ENCODE measurements around the gene SLC12A5.
"Not testable (repeated sequence)": the region's sequence is repeated elsewhere in the genome, so short reads cannot be mapped to it uniquely, and the experiment has no call there.

Gene SLC12A5

DNA sequence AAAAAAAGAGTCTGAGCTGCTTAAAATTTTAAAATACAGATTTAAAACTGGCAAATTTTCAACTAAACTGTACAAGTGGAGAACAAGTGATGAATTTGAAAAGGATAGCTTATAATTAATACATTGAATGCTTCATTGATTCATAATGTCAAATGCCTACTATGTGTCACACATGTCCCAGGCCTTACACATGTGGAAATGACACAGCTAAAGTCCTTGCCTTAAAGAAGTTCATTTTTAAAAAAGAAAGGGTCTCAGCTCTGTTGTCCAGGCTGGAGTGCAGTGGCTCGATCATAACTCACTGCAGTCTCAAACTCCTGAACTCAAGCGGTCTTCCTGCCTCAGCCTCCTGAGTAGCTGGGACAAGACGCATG lies 55.8 kb downstream of the SLC12A5 start:
- DNase-seq = no peak

DNA sequence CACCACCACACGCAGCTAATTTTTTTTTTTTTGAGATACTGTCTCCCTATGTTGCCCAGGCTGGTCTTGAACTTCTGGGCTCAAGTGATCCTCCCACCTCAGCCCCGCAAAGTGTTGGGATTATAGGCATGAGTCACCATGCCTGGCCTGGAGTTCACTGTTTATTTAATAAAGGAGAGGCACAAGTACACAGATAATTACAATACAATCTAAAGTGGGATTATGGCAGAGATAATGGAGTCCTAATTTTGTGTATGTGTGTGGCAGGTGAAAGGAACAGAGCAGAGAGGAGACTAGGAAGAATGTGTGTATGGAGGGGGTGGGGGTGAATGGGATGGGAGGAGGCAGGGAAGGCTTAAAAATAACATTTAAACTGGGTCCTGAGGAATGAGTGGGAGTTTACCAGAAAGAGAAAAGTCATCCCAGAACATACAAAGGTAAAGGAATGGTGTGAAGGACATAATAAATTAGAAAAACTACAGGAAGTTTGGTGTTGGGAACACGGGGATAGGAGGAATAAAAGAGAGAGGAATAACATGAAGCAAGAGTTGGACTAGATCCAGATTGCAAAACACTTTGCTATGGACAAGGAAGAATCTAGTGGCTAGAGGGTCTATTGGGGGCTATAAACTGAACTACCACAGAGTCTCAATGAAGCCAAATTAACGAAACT lies 56.3 kb downstream of the SLC12A5 start:
- DNase-seq = no peak

DNA sequence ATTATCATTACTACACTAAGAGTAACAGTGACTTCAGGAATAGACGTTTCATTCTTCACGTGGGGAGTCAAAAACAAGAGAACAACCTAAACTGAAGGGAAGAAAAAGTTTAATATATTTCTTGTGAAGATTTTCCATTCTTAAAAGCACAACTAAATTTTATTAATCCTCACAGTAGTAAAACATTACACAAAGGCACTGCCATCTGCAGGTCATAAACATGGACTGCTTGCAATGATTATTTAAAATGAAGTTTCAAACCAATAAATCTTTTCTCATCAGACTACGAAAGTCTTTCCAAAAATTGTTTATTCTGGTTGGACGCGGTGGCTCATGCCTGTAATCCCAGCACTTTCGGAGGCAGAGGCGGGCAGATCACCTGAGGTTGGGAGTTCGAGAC lies 58.1 kb downstream of the SLC12A5 start:
- DNase-seq = no peak

DNA sequence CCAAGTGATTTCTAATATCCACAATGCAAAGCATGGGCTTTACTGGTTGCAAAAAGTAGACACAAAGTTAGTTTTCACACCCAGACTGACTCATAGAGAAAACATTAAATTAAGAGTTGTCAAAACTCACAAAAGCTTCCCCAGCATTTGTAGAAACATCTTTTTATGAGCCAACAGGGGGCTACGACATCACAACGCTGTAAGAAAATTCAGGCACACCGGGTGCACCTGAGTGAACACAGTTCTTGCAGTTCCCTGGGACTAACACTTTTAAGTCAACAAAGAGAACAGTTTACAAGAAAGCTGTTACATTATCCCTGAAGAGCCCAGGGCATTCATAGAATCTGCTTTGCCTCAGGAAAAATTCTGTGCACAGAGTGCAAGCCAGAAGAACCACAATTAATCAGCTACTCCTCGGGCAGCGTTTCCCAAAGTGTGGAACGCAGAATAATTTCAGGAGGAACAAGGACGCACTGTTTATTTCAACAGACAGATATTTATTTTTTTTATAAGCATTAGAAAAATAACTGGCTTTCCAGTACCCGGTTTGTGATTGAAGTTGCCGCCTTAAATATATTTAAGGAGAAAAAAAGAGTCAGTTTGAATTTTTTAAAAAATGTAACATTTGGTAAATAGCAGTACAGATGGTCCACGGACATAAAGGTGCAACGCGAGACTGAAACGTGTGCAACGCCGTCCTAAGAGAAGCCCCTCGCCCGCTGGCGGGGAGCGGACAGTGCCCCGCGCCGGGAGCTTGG lies 59.6 kb downstream of the SLC12A5 start:
- DNase-seq = no peak

DNA sequence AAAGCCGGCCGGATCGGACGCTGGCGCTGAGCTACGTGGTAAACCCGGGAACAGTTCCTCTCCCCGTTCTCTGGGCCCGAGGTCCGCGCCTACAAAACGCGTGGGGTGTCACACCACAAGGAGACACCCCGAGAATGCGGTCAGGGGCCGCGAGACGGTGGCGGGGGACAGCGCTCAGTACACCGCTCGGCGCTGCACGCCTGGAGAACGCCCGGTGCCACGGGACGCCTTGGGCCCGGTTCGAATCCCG lies 60.1 kb downstream of the SLC12A5 start:
- DNase-seq = no peak

DNA sequence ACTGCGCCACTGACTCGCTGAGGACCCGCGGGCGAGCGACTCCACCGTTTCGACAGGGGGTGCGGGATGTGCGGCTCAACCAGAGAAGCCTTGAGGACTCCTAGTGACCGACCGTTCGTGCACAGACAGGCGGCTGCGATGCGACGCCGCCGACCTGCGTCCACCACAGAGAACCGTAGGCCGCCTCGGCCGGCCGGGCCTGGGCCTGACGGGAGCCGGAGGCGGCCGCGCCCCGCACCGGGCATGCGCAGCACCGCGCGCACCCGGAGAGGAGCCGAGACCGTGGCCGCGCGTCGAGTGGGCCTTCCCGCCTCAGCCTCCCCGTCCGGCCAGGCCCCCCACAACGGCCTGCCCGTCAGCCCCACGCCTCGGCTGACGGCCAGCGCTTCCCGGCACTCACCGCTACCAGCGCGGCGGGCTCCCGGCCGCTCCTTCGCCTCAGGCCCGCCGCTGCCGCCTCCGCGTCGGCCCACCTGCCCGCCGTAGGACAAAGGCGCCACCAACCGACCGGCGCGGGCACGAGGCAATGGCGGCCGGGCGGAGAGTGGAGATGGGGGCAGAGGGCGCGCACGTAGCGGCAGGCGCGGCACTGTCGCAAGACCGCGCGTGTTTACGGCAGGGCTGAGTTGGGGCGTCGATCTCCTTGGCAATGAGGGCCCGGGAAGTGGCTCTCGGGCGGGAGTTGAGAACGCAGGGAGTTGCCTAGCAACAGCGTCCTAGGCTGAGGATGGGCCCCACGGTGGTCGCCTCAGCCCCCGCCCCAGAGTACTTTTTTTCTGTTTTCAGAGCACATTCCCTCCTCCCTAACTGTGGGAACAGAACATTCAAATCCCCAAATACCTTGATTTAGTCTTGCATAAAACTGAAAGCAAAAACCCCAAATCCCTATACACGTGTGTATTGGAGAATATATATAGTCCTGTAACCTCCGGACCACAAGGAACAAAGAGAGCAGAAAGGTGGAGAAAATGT lies 60.7 kb downstream of the SLC12A5 start, which contains the start of gene NCOA5:
Gene NCOA5, minus strand, starts transcription at position 546 of the 972 bp plus-strand sequence. CDS start 10,538 bp downstream, outside the sequence.
- DNase-seq = peak; percentile 85

DNA sequence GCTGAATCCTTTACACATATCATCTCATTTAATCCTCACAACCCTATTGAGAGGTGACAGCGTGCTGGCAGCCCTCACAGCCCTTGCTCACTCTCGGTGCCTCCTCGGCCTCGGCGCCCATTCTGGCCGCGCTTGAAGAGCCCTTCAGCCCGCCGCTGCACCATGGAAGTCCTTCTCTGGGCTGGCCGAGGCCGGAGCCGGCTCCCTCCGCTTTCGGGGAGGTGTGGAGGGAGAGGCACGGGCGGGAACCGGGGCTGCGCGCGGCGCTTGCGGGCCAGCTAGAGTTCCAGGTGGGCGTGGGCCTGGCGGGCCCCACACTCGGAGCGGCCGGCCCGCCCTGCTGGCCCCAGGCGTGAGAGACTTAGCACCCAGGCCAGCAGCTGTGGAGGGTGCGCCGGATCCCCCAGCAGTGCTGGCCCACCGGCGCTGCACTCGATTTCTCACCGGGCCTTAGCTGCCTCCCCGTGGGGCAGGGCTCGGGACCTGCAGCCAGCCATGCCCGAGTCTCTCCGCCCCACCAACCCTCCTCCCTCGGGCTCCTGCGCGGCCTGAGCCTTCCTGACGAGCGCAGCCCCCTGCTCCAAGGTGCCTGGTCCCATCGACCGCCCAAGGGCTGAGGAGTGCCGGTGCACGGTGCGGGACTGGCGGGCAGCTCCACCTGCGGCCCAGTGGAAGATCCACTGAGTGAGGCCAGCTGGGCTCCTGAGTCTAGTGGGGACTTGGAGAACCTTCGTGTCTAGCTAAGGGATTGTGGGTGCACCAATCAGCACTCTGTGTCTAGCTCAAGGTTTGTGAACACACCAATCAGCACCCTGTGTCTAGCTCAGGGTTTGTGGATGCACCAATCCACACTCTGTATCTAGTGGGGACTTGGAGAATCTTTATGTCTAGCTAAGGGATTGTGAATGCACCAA lies 62.9 kb downstream of the SLC12A5 start:
- not testable (repeated sequence) for DNase-seq

DNA sequence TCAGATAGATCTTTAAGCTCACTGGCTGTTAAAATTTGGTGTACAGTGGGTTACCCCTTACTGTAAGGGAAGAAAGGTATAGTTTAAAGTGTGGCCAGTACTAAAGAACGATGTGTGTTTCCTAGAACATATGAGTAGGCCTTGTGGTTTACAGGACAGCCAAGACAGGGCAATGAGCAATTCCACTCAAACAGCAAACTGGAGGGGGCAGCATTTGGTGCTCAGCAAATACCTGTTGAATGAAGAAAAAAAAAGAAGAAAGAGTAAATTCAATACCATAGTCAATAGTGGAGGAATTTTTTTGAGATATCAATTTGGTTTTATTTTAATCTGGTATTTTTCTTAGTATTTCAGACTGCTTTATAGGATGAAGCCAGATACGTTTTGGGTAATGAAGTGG lies 64.5 kb downstream of the SLC12A5 start:
- DNase-seq = no peak

DNA sequence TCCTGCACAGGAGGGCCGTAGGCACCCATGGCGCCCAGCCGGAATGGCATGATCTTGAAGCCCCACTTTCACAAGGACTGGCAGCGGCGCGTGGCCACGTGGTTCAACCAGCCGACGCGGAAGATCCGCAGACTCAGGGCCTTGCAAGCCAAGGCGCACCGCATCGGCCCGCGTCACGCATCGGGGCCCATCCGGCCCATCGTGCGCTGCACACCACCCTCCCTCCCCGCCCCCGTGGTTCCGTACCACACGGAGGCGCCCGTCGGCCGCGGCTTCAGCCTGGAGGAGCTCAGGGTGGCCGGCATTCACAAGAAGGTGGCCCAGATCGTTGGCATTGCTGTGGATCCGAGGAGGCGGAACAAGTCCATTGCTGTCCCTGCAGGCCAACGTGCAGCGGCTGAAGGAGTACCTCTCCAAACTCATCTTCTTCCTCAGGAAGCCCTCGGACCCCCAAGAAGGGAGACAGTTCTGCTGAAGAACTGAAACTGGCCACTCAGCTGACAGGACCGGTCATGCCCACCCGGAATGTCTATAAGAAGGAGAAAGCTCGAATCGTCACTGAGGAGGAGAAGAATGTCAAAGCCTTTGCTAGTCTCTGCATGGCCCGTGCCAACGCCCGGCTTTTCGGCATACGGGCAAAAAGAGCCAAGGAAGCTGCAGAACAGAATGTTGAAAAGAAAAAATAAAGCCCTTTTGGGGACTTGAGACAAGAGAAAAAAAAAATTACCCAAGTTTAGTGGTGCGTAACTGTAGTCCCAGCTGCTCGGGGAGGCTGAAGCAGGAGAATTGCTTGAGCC lies 70.7 kb downstream of the SLC12A5 start:
- no peak for DNase-seq

DNA sequence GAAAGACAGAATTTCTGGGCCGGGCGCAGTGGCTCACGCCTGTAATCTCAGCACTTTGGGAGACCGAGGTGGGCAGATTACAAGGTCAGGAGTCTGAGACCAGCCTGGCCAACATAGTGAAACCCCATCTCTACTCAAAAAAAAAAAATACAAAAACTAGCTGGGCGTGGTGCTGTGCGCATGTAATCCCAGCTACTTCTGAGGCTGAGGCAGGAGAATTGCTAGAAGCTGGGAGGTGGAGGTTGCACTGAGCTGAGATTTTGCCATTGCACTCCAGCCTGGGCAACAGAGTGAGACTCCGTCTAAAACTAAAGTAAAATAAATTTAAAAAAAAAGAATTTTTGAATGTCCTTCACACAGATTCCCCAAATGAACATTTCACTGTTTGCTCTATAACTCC lies 71.4 kb downstream of the SLC12A5 start:
- not testable (repeated sequence) for DNase-seq

DNA sequence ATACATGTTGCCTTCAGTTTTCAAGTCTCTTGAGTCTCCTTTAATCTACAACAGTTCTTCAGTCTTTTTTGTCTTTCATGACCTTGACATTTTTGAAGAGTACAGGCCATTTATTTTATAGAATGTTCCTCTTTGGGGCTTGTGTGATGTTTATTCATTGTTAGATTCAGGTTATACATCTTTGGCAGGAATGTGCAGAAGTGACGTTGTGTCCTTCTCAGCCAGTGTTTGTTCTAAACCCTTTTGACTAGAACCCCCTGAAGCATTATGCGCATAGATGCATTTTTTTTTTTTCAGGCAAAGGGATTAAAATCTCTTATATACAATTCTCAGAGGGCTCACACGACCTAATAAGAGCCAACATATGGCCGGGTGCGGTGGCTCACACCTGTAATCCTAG lies 72.0 kb downstream of the SLC12A5 start:
- no peak for DNase-seq

DNA sequence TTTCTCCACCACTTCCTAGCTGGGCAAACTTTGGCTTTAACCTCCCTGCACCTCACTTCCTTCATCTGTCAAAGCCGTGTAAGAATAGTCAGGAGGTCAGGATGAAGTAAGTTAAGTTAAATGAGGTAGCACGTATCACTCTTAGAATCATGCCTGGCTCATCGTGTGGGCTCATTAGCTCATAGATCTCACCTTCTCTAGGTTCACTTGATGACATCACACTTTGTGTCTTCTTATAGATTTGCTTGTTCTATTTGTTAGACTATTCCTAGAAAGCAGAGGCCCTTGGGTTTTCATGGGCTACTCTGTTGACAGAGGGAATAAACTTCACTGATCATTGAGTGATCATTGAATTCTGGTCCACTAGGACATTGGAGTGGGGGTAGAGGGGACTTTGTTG lies 72.9 kb downstream of the SLC12A5 start:
- DNase-seq = no peak

DNA sequence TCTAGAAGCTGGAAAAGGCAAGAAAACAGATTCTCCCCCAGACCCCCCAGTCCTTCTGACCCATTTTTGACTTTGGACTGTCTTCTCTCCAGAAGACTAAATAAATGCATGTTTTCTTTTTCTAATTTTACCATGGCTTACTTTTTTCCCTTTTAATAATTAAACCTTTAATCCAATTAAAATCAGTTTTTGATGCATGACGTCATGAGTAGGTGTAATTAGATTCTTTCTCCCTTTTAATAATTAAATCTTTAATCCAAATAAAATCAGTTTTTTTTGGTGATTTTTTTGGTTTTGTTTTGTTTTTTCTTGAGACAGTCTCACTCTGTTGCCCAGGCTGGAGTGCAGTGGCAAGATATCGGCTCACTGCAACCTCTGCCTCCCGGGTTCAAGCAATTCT lies 73.9 kb downstream of the SLC12A5 start:
- DNase-seq = no peak

DNA sequence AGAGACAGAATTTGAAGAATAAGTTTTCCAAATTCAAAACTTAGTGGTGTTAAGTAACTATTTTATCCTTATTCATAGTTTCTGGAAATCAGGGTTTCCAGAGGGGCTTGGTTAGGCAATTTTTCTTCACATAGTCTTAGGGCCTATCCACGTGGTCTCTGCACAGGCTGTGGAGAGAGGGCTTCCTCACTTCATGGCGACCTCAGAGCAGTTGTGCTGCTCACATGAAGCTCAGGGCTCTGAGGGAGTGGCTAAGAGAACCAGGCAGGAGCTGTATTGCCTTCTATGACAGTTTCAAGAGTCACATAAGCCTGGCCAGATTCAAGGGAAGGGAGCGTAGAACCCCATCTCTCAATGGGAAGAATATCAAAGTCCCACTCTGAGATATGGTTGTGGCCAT lies 75.2 kb downstream of the SLC12A5 start:
- no peak for DNase-seq

DNA sequence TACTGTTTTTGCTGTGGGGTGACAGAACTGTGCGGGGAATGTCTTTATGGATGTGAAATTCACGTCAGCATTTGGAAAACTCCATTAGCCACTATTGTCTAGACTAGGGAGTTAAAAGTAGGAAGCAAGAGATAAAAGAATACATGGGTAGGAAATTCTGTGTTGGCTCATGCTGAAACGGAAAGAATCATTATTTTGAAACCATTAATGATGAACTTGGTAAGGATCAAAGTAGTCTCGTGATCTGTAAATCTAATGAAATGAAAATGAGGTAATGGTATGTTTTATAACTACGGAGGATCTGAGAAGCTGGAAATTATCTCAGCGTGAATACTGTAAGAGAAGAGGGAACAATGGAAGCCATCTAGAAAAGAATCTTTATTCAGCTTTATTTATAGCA lies 78.0 kb downstream of the SLC12A5 start:
- no peak for DNase-seq

DNA sequence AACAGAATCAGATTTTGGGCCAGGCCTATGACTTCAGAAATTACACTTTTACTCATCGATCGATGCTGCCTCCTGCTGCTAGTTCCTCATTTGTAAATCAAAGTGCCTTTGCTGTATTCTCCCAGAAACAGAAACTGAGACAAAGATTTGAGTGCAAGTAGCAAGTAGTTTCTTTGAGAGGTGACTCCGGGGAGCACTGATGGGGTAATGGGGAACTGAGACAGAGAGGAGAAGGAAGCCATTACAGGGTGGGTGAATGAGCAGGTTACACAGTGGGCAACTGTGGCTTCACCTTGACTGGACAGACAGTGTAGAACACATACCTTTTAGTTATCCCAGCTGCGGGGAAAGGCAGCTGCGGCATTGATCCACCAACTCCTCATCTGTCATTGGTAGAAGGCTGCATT lies 79.4 kb downstream of the SLC12A5 start:
- no peak for DNase-seq

DNA sequence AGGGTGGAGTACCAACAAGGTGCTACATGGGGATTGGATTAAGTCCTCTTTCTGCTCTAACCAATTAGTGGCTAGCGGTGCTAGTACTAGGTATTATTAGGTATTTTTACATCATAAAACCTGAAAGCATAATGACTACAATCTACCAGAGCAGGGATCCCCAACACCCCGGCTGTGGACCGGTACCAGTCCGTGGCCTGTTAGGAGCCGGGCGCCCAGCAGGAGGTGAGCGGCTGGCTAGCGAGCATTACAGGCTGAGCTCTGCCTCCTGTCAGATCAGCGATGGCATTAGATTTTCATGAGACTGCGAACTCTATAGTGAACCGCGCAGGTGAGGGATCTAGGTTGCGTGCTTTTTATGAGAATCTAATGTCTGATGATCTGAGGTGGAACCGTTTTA lies 80.0 kb downstream of the SLC12A5 start:
- no peak for DNase-seq

Data from GF-D8 (cell line).